Neural progenitor cell (in vitro differentiated cells): ENCODE measurements around the gene GCNT1. TPM values are rescaled to one million over a fixed set of nuclear protein-coding genes. Genes with fewer than 3 reads are reported as not detected.

Experiments used
- DNase-seq: peaks from one replicate; pipeline ENCODE4 v3.0.0-alpha.2; 2016; ENCODE audit warnings: low spot score
- H2AFZ ChIP-seq: fragments of 200-600 bp; sonication (generic); replicated peaks from 2 replicates; pipeline ENCODE4 v1.6.1; 2016; ENCODE audit warnings: antibody characterized with exemption
- H3F3A ChIP-seq: fragments of 200-600 bp; sonication (generic); 2 replicates; pipeline ENCODE4 v1.6.1; 2016; ENCODE audit warnings: antibody characterized with exemption, low read depth
- H3K27ac ChIP-seq: fragments of 200-600 bp; sonication (generic); 2 replicates; pipeline ENCODE4 v1.5.1; 2016; ENCODE audit warnings: mild to moderate bottlenecking
- H3K27me3 ChIP-seq: fragments of 200-600 bp; sonication (generic); 2 replicates; pipeline ENCODE4 v1.6.1; 2016; ENCODE audit warnings: mild to moderate bottlenecking, moderate library complexity
- H3K36me3 ChIP-seq: fragments of 200-600 bp; sonication (generic); 2 replicates; pipeline ENCODE4 v1.5.1; 2016
- H3K4me1 ChIP-seq: fragments of 200-600 bp; sonication (generic); 2 replicates; pipeline ENCODE4 v1.6.1; 2016; ENCODE audit warnings: mixed run types
- H3K4me2 ChIP-seq: fragments of 200-600 bp; sonication (generic); 2 replicates; pipeline ENCODE4 v1.6.1; 2016
- H3K4me3 ChIP-seq: fragments of 200-600 bp; sonication (generic); 2 replicates; pipeline ENCODE4 v1.5.1; 2016
- H3K79me2 ChIP-seq: fragments of 200-600 bp; sonication (generic); 2 replicates; pipeline ENCODE4 v1.6.1; 2016; ENCODE audit warnings: low read depth
- H3K9ac ChIP-seq: fragments of 200-600 bp; sonication (generic); 2 replicates; pipeline ENCODE4 v1.6.1; 2016
- H3K9me3 ChIP-seq: fragments of 200-600 bp; sonication (generic); 2 replicates; pipeline ENCODE4 v1.5.1; 2016; ENCODE audit warnings: low read depth
- H4K20me1 ChIP-seq: fragments of 200-600 bp; sonication (generic); 2 replicates; pipeline ENCODE4 v1.6.1; 2016; ENCODE audit warnings: low read depth
- H3K27ac Mint-ChIP-seq: 3 replicates; pipeline ENCODE4 v1.8.0; 2021; ENCODE audit warnings: mixed read lengths
- H3K27me3 Mint-ChIP-seq: 2 replicates; pipeline ENCODE4 v1.8.0; 2022; ENCODE audit warnings: low read depth, mild to moderate bottlenecking, inconsistent platforms, moderate library complexity, mixed read lengths; ENCODE audit not compliant: insufficient read depth
- H3K36me3 Mint-ChIP-seq: 3 replicates; pipeline ENCODE4 v1.8.0; 2021; ENCODE audit warnings: mixed read lengths
- H3K4me1 Mint-ChIP-seq: 3 replicates; pipeline ENCODE4 v1.8.0; 2021; ENCODE audit warnings: mixed read lengths
- H3K4me3 Mint-ChIP-seq: 3 replicates; pipeline ENCODE4 v1.8.0; 2021; ENCODE audit warnings: mild to moderate bottlenecking, moderate library complexity, mixed read lengths
- H3K9me3 Mint-ChIP-seq: 3 replicates; pipeline ENCODE4 v1.8.0; 2020; ENCODE audit warnings: mixed read lengths
- CTCF ChIP-seq: fragments of 200-600 bp; sonication (generic); IDR thresholded peaks from 2 replicates; pipeline ENCODE4 v1.5.1; 2017; ENCODE audit warnings: antibody characterized with exemption, mild to moderate bottlenecking
- EZH2 ChIP-seq: fragments of 200-600 bp; sonication (generic); IDR thresholded peaks from 2 replicates; pipeline ENCODE4 v1.6.1; 2017; ENCODE audit warnings: antibody characterized with exemption, mild to moderate bottlenecking, moderate library complexity
- EZH2phosphoT487 ChIP-seq: fragments of 200-600 bp; sonication (generic); IDR thresholded peaks from 2 replicates; pipeline ENCODE4 v1.6.1; 2017; ENCODE audit warnings: antibody characterized with exemption
- total RNA-seq: library from RNA; depleted of rRNA; stranded (reverse); fragments of >200 nt; gene quantifications from 2 replicates; pipeline ENCODE4 v1.2.3, GENCODE V29; 2015; ENCODE audit warnings: low replicate concordance

GCNT1 gene
- total RNA-seq, 1 donor from 2014 or later = 25.5 TPM

DNA sequence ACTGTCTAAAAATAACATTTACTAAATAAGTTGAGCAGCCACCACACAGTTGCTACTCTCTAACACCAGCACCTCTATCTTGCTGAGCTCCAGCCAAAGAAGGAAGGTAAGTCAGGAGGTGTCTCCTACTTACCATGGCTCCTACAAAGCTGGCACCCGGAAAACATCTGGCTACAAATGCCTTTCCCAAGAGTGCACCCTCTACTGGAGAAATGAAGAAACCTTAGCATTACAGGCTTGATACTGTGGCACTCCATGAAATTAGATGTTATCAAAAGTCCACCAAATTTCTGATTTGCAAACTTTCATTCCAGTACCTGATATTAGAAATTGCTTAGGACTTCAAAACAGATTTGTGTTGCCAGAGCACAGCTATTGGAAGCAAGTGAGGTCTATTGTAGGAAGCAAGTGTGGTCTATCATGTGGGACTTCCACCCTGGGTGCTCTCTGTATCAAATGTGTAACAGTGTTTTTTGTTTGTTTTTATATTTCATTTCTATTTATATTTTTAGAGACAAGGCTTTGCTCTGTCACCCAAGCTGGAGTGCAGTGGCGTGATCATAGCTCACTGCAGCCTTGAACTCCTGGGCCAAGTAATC lies 39.1 kb upstream of the GCNT1 start:
- Histone ChIP-seq H3K36me3 (no peaks in the 10 kb centered on the region), H3K27me3 (no peaks in the 10 kb centered on the region), H2AFZ (no peak overlapping the region), H3K4me3 (no peak overlapping the region), H3K9ac (no peak overlapping the region), H3K27ac (no peak overlapping the region), H3K4me1 (peaks cover 4% of the 10 kb centered on the region), H3K4me2 (no peak overlapping the region), H3K79me2 (no peaks in the 10 kb centered on the region), H3F3A (no peaks in the 10 kb centered on the region), H3K9me3 (no peaks in the 10 kb centered on the region), H4K20me1 (no peaks in the 10 kb centered on the region)
- Mint-ChIP-seq H3K4me3 (no peak overlapping the region), H3K36me3 (no peaks in the 10 kb centered on the region), H3K27me3 (peaks cover 2% of the 10 kb centered on the region), H3K9me3 (peaks cover 2% of the 10 kb centered on the region), H3K4me1 (no peaks in the 10 kb centered on the region), H3K27ac (no peak overlapping the region)
- DNase-seq = peak; percentile 29
- TF ChIP-seq CTCF = peak; percentile 63
- TF ChIP-seq EZH2 = no peak
- no peak for TF ChIP-seq EZH2phosphoT487

DNA sequence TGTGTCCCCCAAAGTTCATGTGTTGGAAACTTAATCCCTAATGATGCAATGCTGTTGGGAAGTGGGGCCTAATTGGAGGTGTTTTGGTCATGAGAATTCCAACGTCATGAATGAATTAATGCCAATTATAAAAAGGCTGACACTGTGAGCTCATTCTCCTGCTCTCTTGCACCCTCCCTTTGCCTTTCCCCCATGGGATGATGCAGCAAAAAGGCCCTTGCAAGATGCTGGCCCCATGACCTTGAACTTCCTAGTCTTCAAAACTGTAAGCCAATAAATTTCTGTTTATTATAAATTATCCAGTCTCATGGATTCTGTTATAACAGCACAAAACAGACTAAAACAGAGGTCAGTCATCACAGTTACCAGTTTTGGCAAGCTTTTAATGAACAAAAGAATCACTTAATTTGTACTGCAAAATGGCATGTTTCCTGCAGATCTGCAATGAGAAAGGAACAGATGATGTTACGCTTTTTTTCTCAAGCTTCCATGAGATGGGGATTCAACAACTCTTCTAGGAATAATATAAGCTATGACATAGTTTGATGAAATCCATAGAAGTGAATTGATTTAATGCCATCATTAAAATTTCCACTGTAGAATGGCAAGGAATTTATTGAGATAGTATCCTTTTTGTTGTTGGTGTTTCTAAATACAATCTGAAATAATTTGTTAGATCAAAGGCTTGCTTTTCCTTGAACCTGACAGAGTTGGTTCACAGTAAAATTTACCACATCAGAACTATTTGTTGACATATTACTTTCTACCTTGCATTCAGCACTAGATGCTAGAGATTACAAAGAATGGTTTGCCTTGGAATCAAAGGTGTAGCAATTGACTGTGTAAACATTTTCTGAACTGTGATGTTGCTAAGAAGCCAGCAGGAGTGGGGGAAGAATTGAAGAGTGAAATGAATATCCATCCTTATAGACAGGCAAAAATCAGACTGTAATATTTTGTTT lies 35.5 kb upstream of the GCNT1 start:
- H3K79me2 ChIP-seq = no peaks in the 10 kb centered on the region
- TF ChIP-seq CTCF = no peak
- TF ChIP-seq EZH2 = no peak
- no peak for TF ChIP-seq EZH2phosphoT487
- no peak overlapping the region for H3K4me2 ChIP-seq
- Mint-ChIP-seq H3K27ac (no peak overlapping the region), H3K4me3 (no peak overlapping the region), H3K4me1 (no peaks in the 10 kb centered on the region), H3K9me3 (no peaks in the 10 kb centered on the region), H3K27me3 (peaks cover 2% of the 10 kb centered on the region), H3K36me3 (no peaks in the 10 kb centered on the region)
- H3K9ac ChIP-seq = no peak overlapping the region
- no peaks in the 10 kb centered on the region for H3K9me3 ChIP-seq
- DNase-seq = no peak
- no peaks in the 10 kb centered on the region for H3K4me1 ChIP-seq
- no peaks in the 10 kb centered on the region for H3K27me3 ChIP-seq
- H3K4me3 ChIP-seq = no peak overlapping the region
- no peaks in the 10 kb centered on the region for H3K36me3 ChIP-seq
- no peaks in the 10 kb centered on the region for H3F3A ChIP-seq
- no peak overlapping the region for H3K27ac ChIP-seq
- H4K20me1 ChIP-seq = no peaks in the 10 kb centered on the region
- no peak overlapping the region for H2AFZ ChIP-seq

GRCh38 chr9:76424491-76424890 lies 34.5 kb upstream of the GCNT1 start:
- H3K27ac Mint-ChIP-seq = no peak overlapping the region
- Histone ChIP-seq H3K4me2 (no peak overlapping the region), H2AFZ (no peak overlapping the region), H3K4me3 (no peak overlapping the region), H3F3A (no peaks in the 10 kb centered on the region), H3K9me3 (no peaks in the 10 kb centered on the region), H3K27ac (no peak overlapping the region), H3K36me3 (no peaks in the 10 kb centered on the region), H3K4me1 (no peaks in the 10 kb centered on the region), H4K20me1 (no peaks in the 10 kb centered on the region), H3K27me3 (no peaks in the 10 kb centered on the region), H3K9ac (no peak overlapping the region), H3K79me2 (no peaks in the 10 kb centered on the region)
- DNase-seq = no peak
- TF ChIP-seq CTCF (no peak), EZH2phosphoT487 (no peak), EZH2 (no peak)
- H3K9me3 Mint-ChIP-seq = no peaks in the 10 kb centered on the region
- H3K4me1 Mint-ChIP-seq = no peaks in the 10 kb centered on the region
- H3K36me3 Mint-ChIP-seq = no peaks in the 10 kb centered on the region
- H3K27me3 Mint-ChIP-seq = no peaks in the 10 kb centered on the region
- H3K4me3 Mint-ChIP-seq = no peak overlapping the region
